Lower leg skin (tissue), 3 donors: Measurements from ENCODE around the gene VPS8.

ENCODE experiments used
- CTCF ChIP-seq, 3 donors: fragments of 450-650 bp; IDR thresholded peaks; one replicate each; pipeline ENCODE4 v1.5.1; 2016; ENCODE audit warnings: antibody characterized with exemption in 3 of 3, mild to moderate bottlenecking in 3 of 3, moderate library complexity in 2 of 3
- POLR2A ChIP-seq, 2 donors: fragments of 450-650 bp; IDR thresholded peaks; one replicate each; pipeline ENCODE4 v1.6.1; 2016 to 2017; ENCODE audit warnings: antibody characterized with exemption in 2 of 2, mild to moderate bottlenecking in 1 of 2, moderate library complexity in 1 of 2

- TF ChIP-seq POLR2A (IDR thresholded peaks at IDR 0.05) (no peak), CTCF (IDR thresholded peaks at IDR 0.05) (no peak)
These were observed 24.3 kb downstream of the VPS8 start for GRCh38 chr3:184836090-184836822.
